Measurements from ENCODE around the gene TNFAIP6.

The TNFAIP6 gene

GRCh38 chr2:151367571-151367970, 10.2 kb downstream of the TNFAIP6 start:
- no peak for DNase-seq (ENCODE audit: low spot score)
- Histone ChIP-seq H2BK12ac (ENCODE audit: low read length) (no peak overlapping the region), H3K9me3 (replicated peaks in 1 of 2; ENCODE audit: control insufficient read depth in 2 of 2, insufficient read depth in 1 of 2, low read depth in 1 of 2, low read length in 2 of 2) (no peaks in the 10 kb centered on the region), H2BK15ac (ENCODE audit: low read length) (no peak overlapping the region), H2AFZ (ENCODE audit: low read length) (no peak overlapping the region), H3K18ac (ENCODE audit: low read length) (no peak overlapping the region), H4K8ac (ENCODE audit: low read depth, low read length) (no peak overlapping the region), H2AK5ac (ENCODE audit: low read depth, low read length) (no peak overlapping the region), H3K79me1 (ENCODE audit: low read depth, low read length) (no peaks in the 10 kb centered on the region), H3K23ac (ENCODE audit: low read depth, low read length, poor library complexity) (no peak overlapping the region), H3K4me2 (ENCODE audit: insufficient read depth, low read length, poor library complexity, severe bottlenecking) (no peak overlapping the region), H3K4me1 (ENCODE audit: control insufficient read depth in 2 of 2, insufficient read depth in 1 of 2, low read depth in 1 of 2, low read length in 2 of 2) (peaks cover 2 to 3% of the 10 kb centered on the region in 2 donors), H3K4ac (ENCODE audit: low read length) (no peak overlapping the region), H3K4me3 (ENCODE audit: low read length in 2 of 2) (no peak overlapping the region), H2BK5ac (ENCODE audit: low read length) (no peak overlapping the region), H2BK120ac (ENCODE audit: low read depth, low read length) (no peak overlapping the region), H4K91ac (ENCODE audit: low read depth, low read length, poor library complexity) (no peak overlapping the region), H3K36me3 (replicated peaks in 1 of 2; ENCODE audit: control insufficient read depth in 2 of 2, insufficient read depth in 2 of 2, low read length in 2 of 2) (no peaks in the 10 kb centered on the region), H3K27me3 (ENCODE audit: control insufficient read depth in 3 of 3, insufficient read depth in 3 of 3, low read depth in 1 of 3, low read length in 3 of 3) (no peaks in the 10 kb centered on the region), H3K14ac (ENCODE audit: low read length) (no peak overlapping the region), H3K27ac (replicated peaks; ENCODE audit: low read length) (no peak overlapping the region), H3K9ac (ENCODE audit: low read depth, low read length, poor library complexity) (no peak overlapping the region)
- no CpG with 5 or more reads among the region's 2 CpGs for WGBS, 2 donors (ENCODE audit: extremely low coverage in 2 of 2, insufficient read length in 2 of 2, insufficient replicate concordance in 1 of 2)

- H2BK5ac ChIP-seq (ENCODE audit: low read length), result no peak overlapping the region
- no peak overlapping the region for H3K4me3 ChIP-seq (ENCODE audit: low read length in 2 of 2)
- H4K8ac ChIP-seq (ENCODE audit: low read depth, low read length), result no peak overlapping the region
- no peak overlapping the region for H4K91ac ChIP-seq (ENCODE audit: low read depth, low read length, poor library complexity)
- H3K27ac ChIP-seq (replicated peaks; ENCODE audit: low read length), result no peak overlapping the region
- no peaks in the 10 kb centered on the region for H3K9me3 ChIP-seq (replicated peaks in 1 of 2; ENCODE audit: control insufficient read depth in 2 of 2, insufficient read depth in 1 of 2, low read depth in 1 of 2, low read length in 2 of 2)
- peaks cover 0 to 7% of the 10 kb centered on the region in 2 donors for H3K4me1 ChIP-seq (ENCODE audit: control insufficient read depth in 2 of 2, insufficient read depth in 1 of 2, low read depth in 1 of 2, low read length in 2 of 2)
- no peaks in the 10 kb centered on the region for H3K36me3 ChIP-seq (replicated peaks in 1 of 2; ENCODE audit: control insufficient read depth in 2 of 2, insufficient read depth in 2 of 2, low read length in 2 of 2)
- H3K79me1 ChIP-seq (ENCODE audit: low read depth, low read length), result no peaks in the 10 kb centered on the region
- no peak overlapping the region for H2AFZ ChIP-seq (ENCODE audit: low read length)
- no peak overlapping the region for H3K4ac ChIP-seq (ENCODE audit: low read length)
- DNase-seq (ENCODE audit: low spot score), result no peak
- no peak overlapping the region for H2BK12ac ChIP-seq (ENCODE audit: low read length)
- WGBS, 2 donors (ENCODE audit: extremely low coverage in 2 of 2, insufficient read length in 2 of 2, insufficient replicate concordance in 1 of 2), result 100% methylated on average over 1 of the region's 3 CpGs; no CpG with 5 or more reads in 1 of the 2 donors
- no peak overlapping the region for H3K4me2 ChIP-seq (ENCODE audit: insufficient read depth, low read length, poor library complexity, severe bottlenecking)
- H2BK120ac ChIP-seq (ENCODE audit: low read depth, low read length), result no peak overlapping the region
- H3K14ac ChIP-seq (ENCODE audit: low read length), result no peak overlapping the region
- no peak overlapping the region for H2AK5ac ChIP-seq (ENCODE audit: low read depth, low read length)
- H3K18ac ChIP-seq (ENCODE audit: low read length), result no peak overlapping the region
- no peak overlapping the region for H3K9ac ChIP-seq (ENCODE audit: low read depth, low read length, poor library complexity)
- H3K23ac ChIP-seq (ENCODE audit: low read depth, low read length, poor library complexity), result no peak overlapping the region
- no peak overlapping the region for H2BK15ac ChIP-seq (ENCODE audit: low read length)
- H3K27me3 ChIP-seq (ENCODE audit: control insufficient read depth in 3 of 3, insufficient read depth in 3 of 3, low read depth in 1 of 3, low read length in 3 of 3), result no peaks in the 10 kb centered on the region
These were observed 17.0 kb downstream of the TNFAIP6 start for GRCh38 chr2:151374436-151374835.

DNA sequence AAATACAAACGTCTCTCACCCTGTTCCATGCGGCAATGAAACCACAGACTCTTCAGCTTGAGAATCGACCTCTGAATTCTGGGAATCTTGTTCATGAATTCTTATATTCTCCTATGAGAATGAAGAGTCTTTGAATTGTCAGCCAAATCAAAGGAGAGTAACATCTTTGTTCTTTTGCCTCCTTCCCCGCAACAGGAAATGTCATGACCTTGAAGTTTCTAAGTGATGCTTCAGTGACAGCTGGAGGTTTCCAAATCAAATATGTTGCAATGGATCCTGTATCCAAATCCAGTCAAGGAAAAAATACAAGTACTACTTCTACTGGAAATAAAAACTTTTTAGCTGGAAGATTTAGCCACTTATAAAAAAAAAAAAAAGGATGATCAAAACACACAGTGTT, 21.8 kb downstream of the TNFAIP6 start:
- H3K9me3 ChIP-seq (replicated peaks in 1 of 2; ENCODE audit: control insufficient read depth in 2 of 2, insufficient read depth in 1 of 2, low read depth in 1 of 2, low read length in 2 of 2), result no peaks in the 10 kb centered on the region
- H3K4me2 ChIP-seq (ENCODE audit: insufficient read depth, low read length, poor library complexity, severe bottlenecking), result no peak overlapping the region
- H3K27me3 ChIP-seq (ENCODE audit: control insufficient read depth in 3 of 3, insufficient read depth in 3 of 3, low read depth in 1 of 3, low read length in 3 of 3), result no peaks in the 10 kb centered on the region
- H3K4me1 ChIP-seq (ENCODE audit: control insufficient read depth in 2 of 2, insufficient read depth in 1 of 2, low read depth in 1 of 2, low read length in 2 of 2), result peaks cover 0 to 7% of the 10 kb centered on the region in 2 donors
- no peak overlapping the region for H2BK15ac ChIP-seq (ENCODE audit: low read length)
- H3K79me1 ChIP-seq (ENCODE audit: low read depth, low read length), result no peaks in the 10 kb centered on the region
- no peaks in the 10 kb centered on the region for H3K36me3 ChIP-seq (replicated peaks in 1 of 2; ENCODE audit: control insufficient read depth in 2 of 2, insufficient read depth in 2 of 2, low read length in 2 of 2)
- no peak overlapping the region for H2BK5ac ChIP-seq (ENCODE audit: low read length)
- H3K4ac ChIP-seq (ENCODE audit: low read length), result no peak overlapping the region
- no CpG with 5 or more reads among the region's 4 CpGs for WGBS, 2 donors (ENCODE audit: extremely low coverage in 2 of 2, insufficient read length in 2 of 2, insufficient replicate concordance in 1 of 2)
- H3K27ac ChIP-seq (replicated peaks; ENCODE audit: low read length), result no peak overlapping the region
- no peak overlapping the region for H2AFZ ChIP-seq (ENCODE audit: low read length)
- H3K14ac ChIP-seq (ENCODE audit: low read length), result no peak overlapping the region
- H4K8ac ChIP-seq (ENCODE audit: low read depth, low read length), result no peak overlapping the region
- no peak overlapping the region for H3K18ac ChIP-seq (ENCODE audit: low read length)
- no peak overlapping the region for H3K9ac ChIP-seq (ENCODE audit: low read depth, low read length, poor library complexity)
- no peak for DNase-seq (ENCODE audit: low spot score)
- H2AK5ac ChIP-seq (ENCODE audit: low read depth, low read length), result no peak overlapping the region
- no peak overlapping the region for H4K91ac ChIP-seq (ENCODE audit: low read depth, low read length, poor library complexity)
- H2BK12ac ChIP-seq (ENCODE audit: low read length), result no peak overlapping the region
- no peak overlapping the region for H2BK120ac ChIP-seq (ENCODE audit: low read depth, low read length)
- H3K4me3 ChIP-seq (ENCODE audit: low read length in 2 of 2), result no peak overlapping the region
- no peak overlapping the region for H3K23ac ChIP-seq (ENCODE audit: low read depth, low read length, poor library complexity)

GRCh38 chr2:151380580-151381235, 23.3 kb downstream of the TNFAIP6 start:
- no peak overlapping the region for H3K27ac ChIP-seq (replicated peaks; ENCODE audit: low read length)
- WGBS, 2 donors (ENCODE audit: extremely low coverage in 2 of 2, insufficient read length in 2 of 2, insufficient replicate concordance in 1 of 2), result no CpG with 5 or more reads among the region's 6 CpGs

More at GRCh38 chr2:151380580-151381235, 23.3 kb downstream of the TNFAIP6 start:
- Histone ChIP-seq H3K18ac (ENCODE audit: low read length) (no peak overlapping the region), H3K79me1 (ENCODE audit: low read depth, low read length) (no peaks in the 10 kb centered on the region), H3K4me3 (ENCODE audit: low read length in 2 of 2) (no peak overlapping the region), H2BK15ac (ENCODE audit: low read length) (no peak overlapping the region), H2BK120ac (ENCODE audit: low read depth, low read length) (no peak overlapping the region), H3K27me3 (ENCODE audit: control insufficient read depth in 3 of 3, insufficient read depth in 3 of 3, low read depth in 1 of 3, low read length in 3 of 3) (no peaks in the 10 kb centered on the region), H3K4me1 (ENCODE audit: control insufficient read depth in 2 of 2, insufficient read depth in 1 of 2, low read depth in 1 of 2, low read length in 2 of 2) (peaks cover 0 to 3% of the 10 kb centered on the region in 2 donors), H2BK5ac (ENCODE audit: low read length) (no peak overlapping the region), H3K4me2 (ENCODE audit: insufficient read depth, low read length, poor library complexity, severe bottlenecking) (no peak overlapping the region), H3K9me3 (replicated peaks in 1 of 2; ENCODE audit: control insufficient read depth in 2 of 2, insufficient read depth in 1 of 2, low read depth in 1 of 2, low read length in 2 of 2) (no peaks in the 10 kb centered on the region), H3K9ac (ENCODE audit: low read depth, low read length, poor library complexity) (no peak overlapping the region), H3K23ac (ENCODE audit: low read depth, low read length, poor library complexity) (no peak overlapping the region), H3K14ac (ENCODE audit: low read length) (no peak overlapping the region), H2AFZ (ENCODE audit: low read length) (peak overlapping the region; percentile 40), H4K91ac (ENCODE audit: low read depth, low read length, poor library complexity) (no peak overlapping the region), H3K4ac (ENCODE audit: low read length) (no peak overlapping the region), H2BK12ac (ENCODE audit: low read length) (no peak overlapping the region), H3K36me3 (replicated peaks in 1 of 2; ENCODE audit: control insufficient read depth in 2 of 2, insufficient read depth in 2 of 2, low read length in 2 of 2) (no peaks in the 10 kb centered on the region), H4K8ac (ENCODE audit: low read depth, low read length) (no peak overlapping the region), H2AK5ac (ENCODE audit: low read depth, low read length) (no peak overlapping the region)
- DNase-seq (ENCODE audit: low spot score), result no peak
